GM08714 (cell line): Measurements from ENCODE around the gene PTGES3L.

Experiments used
- H3K4me3 ChIP-seq: fragments of 200-500 bp; sonication (Bioruptor generic); 2 replicates; pipeline ENCODE4 v1.5.1; 2014; ENCODE audit warnings: mild to moderate bottlenecking, low read length, inconsistent platforms
- ZNF274 ChIP-seq: IDR thresholded peaks from 2 replicates; pipeline ENCODE4 v1.6.1; 2012; ENCODE audit warnings: mild to moderate bottlenecking, low read depth, low read length

The PTGES3L gene

GRCh38 chr17:42979511-42980273 lies at the start of gene PTGES3L:
Gene PTGES3L, minus strand, starts transcription at chr17:42980080. Its CDS starts 27 bp downstream, at chr17:42980053.
- no peak for TF ChIP-seq ZNF274

DNA sequence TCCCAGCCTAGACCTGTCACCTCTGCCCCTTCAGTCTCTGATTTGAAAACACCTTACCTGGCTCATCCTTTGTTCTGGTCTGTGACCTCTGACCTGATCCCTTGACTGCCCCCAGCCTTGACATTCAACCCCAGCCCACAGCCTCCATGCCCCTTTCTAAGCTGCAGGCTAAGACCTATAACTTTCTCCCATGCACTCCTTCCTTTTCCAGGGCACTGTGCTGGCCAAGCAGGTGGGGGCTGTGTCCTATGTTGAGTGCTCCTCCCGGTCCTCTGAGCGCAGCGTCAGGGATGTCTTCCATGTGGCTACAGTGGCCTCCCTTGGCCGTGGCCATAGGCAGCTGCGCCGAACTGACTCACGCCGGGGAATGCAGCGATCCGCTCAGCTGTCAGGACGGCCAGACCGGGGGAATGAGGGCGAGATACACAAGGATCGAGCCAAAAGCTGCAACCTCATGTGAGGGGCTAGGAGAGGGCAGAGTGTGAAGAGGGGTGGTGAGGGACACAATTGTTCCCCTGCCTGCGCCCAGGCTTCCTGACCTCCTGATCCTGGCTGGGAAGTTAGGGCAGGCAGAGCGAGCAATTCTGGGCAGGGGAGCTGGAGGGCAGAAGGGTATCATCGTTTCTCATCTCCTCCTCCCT lies 48.5 kb upstream of the PTGES3L start:
- no peak for TF ChIP-seq ZNF274
- H3K4me3 ChIP-seq: no peak overlapping the region

More at GRCh38 chr17:42979511-42980273, at the start of gene PTGES3L:
- H3K4me3 ChIP-seq: peak within 1 kb of the TSS; percentile 85

DNA sequence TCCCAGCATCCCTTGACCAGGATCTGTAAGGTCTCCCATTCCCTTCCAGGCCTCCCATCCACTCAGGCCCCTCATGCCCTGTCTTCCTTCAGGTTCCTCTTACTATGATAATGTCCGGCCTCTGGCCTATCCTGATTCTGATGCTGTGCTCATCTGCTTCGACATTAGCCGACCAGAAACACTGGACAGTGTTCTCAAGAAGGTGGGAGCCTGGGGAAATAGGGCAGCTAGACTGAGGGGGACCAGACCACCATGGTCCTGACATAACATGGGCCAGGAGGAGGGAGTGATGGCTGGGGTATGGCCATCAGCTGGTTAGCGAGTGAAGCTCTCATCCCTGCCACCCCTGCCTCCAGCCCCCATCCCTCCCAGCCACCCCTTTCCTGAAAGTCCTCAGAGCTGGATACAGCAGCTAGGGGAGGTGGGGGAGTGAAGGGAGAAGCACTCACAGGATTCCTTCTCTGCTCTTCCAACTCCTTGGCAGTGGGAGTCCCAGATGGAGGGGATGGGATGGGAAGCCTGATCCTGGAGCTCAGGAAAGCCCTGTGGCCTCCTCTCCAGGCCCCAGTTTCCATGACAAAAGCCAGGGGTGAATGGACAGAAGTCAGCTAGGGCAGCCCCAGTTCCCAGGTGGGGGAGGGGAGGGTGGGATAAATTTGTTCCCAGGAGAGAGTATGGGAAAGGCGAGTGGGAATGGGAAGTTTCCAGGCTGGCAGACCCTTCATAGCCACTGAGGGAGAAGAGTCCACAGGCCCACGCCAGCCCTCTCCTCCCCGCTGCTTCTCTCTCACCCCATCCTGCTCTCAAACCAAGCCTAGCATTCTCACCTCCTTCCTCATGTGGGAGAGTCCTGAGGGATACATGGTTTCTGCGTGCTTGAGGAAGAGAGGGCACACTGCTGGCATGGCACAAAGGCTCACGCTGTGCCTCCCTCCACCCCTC lies 47.5 kb upstream of the PTGES3L start:
- H3K4me3 ChIP-seq: no peak overlapping the region
- TF ChIP-seq ZNF274: no peak

- no peak for TF ChIP-seq ZNF274
- H3K4me3 ChIP-seq: no peak overlapping the region
Measured at GRCh38 chr17:43026595-43026994, 46.7 kb upstream of the PTGES3L start.

DNA sequence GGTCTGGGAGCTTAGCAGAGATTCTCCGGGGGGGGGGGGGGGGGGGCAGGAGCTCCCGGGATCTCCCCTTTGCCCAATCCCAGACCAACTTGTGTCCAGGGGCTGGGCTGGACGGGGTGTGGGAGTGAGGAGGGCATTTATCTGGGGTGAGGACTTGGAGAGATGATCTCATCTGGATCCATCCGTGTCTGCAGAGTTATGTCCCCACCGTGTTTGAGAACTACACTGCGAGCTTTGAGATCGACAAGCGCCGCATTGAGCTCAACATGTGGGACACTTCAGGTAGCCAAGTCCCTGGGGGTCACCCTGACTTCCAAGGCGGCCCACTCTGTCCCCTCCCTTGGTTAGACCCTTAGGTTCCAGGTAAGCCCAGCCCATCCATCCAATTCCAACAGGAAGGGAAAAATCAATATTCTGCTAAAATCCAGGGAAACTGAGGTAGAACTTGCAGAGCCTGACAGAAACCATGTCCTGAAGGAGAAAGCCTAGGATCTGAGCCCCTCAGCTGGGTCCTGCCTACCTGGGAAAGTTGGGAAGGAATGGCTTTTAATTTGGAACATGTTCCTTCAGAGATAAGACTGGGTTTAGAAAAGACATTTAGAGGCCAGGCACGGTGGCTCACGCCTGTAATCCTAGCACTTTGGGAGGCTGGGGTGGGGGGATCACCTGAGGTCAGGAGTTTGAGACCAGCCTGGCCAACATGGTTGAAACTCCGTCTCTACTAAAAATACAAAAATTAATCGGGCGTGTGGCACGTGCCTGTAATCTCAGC lies 46.1 kb upstream of the PTGES3L start:
- H3K4me3 ChIP-seq: no peak overlapping the region
- TF ChIP-seq ZNF274: no peak

DNA sequence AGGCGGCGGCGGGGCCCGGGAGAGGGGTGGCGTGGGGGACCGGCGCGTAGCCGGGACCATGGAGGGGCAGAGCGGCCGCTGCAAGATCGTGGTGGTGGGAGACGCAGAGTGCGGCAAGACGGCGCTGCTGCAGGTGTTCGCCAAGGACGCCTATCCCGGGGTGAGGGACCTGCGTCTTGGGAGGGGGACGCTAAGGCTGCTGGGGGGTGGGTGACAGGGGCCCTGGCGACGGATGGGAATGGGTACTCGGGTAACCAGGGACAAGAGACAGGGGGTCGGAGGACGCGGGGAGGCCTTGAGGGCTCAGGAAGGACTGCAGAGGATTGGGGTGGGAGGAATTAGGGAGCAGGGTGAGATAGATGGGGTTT lies 45.4 kb upstream of the PTGES3L start:
- H3K4me3 ChIP-seq: no peak overlapping the region
- no peak for TF ChIP-seq ZNF274

DNA sequence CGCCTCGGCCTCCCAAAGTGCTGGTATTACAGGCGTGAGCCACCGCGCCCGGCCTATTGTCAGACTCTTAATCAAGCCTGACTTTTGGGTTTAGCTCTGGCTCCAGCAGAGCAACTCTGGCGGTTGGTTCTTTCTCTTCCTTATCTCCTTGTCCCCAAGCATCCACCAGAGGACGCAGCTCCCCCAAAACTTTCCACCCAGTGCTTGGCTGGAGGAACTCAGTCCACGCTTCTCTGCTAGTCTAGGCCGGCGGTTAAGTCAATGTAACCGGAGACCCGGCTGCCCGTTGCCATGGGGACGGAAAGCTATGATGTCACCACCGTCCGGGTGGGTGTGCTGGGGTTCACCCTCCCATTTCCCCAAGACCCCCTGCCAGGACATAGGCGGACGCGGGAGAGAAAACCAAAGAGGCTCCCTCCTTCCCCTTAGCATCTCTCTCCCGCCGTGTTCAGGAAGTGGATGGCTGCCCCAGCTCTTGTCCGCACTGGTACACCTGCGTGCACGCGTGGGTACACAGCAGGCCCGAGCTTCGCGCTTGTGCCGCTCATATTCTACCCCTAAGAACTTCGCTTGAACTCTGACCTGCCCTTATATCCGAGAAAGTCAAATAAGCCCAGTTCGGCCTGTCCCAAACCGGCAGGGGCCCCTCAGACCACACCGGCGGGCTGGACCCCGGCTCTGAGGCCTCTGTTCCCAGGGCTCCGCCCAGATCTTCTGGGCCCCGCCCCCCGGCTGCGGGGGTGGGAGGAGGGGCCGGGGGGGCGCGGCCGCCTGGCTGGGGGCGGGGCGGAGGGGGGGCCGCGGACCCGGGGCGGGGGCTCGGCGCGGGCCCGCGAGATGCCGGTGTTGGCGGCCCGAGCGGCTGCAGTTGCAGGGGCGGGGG lies 44.8 kb upstream of the PTGES3L start, which contains the start of gene RND2:
TSS of gene RND2 (plus strand) at position 825 of the 883 bp plus-strand sequence. CDS start 117 bp downstream, outside the sequence.
- TF ChIP-seq ZNF274: no peak
- H3K4me3 ChIP-seq: peak within 1 kb of the TSS; percentile 58

DNA sequence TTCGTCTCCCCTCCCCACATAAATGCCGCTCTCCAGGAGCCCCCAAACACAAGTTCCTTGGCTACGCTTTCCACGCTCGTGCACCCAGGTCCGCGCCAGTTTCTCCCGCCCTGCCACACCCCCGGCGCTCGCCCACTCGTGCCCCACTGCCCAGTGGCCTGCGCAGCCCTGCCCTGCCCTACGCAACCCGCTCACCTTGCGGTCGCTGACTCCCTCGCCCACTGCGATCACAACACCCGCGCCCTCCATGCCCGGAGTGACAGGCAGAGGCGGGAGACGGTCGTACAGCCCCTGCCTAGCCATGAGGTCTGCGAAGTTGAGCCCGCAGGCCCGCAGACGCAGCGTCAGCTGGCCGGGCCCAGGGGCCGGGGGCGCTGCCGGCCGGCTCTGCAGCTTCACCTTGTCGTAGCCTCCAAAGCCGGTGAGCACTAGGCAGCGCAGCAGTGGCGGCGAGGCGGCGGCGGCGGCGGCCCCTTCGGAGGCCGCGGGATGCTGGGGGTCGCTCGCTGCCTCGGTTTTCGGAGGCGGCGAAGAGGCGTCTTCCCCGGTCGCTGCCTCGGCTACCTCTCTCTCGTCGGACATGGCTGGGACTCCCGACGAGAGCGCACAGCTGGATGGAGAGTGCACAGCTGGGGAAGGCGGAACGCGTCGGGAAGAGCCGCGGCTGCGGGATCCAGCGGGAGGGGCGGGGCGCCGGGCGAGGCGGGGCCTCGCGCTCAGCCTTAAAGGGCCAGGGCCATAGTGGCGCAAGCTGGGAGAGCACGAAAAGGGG lies 42.0 kb upstream of the PTGES3L start, which contains the start of gene VAT1:
TSS of gene VAT1 (minus strand) at position 645 of the 772 bp plus-strand sequence. CDS start at position 582, 63 bp downstream.
- TF ChIP-seq ZNF274: no peak
- peak within 1 kb of the TSS; percentile 63 for H3K4me3 ChIP-seq

DNA sequence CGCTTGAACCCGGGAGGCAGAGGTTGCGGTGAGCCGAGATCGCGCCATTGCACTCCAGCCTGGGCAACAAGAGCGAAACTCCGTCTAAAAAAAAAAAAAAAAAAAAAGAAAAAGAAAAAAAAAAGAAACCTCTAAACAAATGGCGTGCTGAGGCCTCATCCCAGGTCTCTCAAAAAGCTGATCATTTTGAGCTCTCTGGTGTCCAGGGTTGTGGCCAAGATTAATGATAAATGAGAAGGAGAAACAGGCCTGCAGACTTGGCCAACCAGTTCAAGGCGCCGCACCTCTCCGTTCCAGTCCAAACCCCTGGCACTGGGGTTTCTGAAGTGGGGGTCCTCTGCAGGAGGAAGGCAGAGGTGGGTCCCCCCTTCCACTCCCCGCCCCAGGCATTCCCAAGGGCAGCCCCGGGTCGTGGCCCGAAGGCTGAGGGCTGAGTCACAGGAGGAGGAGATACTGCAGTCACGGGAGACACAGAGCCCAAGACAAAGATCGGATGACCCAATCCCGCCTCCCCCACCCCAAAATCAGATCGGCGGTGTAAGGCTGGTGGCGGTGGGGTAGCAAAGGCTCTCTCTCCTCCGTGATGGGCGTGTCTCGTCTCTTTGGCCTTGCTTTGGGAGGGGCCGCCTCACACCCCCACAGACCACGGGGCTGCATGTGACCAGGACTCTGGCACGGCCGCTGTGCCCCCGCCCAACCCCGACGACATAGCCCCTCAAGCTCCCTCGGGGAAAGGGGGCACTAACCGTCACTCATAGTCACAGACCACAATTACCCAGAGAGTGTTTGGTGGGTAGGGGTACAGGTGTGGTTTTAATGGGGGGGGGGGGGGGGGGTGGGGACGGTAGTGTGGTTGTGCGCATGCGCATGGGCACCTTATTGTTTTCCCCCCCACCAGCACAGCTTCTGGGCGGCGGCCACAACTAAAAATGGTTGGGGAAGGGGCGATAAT lies 41.2 kb upstream of the PTGES3L start:
- TF ChIP-seq ZNF274: no peak

DNA sequence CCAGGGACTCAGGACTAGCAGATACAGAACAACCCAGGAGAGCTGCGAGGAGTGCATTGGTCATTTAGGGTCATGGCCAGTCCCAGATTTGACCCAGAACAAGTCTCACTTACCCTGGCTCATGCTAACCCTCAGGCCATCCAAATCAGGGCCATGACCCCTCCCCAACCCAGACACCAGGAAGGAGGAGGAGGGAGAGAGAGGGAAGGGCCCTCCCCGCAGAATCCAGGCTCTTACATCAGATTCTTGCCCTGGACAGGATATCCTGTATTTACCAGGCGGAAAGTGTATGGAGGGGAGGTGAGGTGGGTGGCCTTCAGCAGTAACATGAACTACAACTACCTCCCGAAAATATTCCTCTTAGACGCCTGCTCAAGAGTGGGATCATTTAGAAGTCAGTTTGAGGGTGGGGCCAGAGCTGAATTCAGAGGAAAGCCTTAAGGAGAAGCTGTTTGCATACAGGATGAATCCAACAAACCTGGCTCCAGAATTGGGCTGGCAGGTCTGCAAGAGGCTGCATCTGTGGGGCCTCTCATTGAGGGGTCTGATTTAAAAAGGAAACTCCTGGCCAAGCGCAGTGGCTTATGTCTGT lies 40.2 kb upstream of the PTGES3L start:
- H3K4me3 ChIP-seq: no peak overlapping the region

More for the DNA sequence above, 41.2 kb upstream of the PTGES3L start:
- peak overlapping the region; percentile 63 for H3K4me3 ChIP-seq

More for the DNA sequence above, 40.2 kb upstream of the PTGES3L start:
- TF ChIP-seq ZNF274: no peak
